GM12878 (cell line): ENCODE data around the gene FBXL15. TPM values are rescaled to one million over a fixed set of nuclear protein-coding genes. Genes with fewer than 3 reads are reported as not detected.

ENCODE experiments used
- EGR1 ChIP-seq, 2 experiments: IDR thresholded peaks; 1 replicate in 1 of 2; 2 replicates in 1 of 2; pipeline ENCODE4 v1.6.1; 2011 to 2012; ENCODE audit warnings: low read depth in 2 of 2, low read length in 2 of 2, borderline replicate concordance in 1 of 2, mild to moderate bottlenecking in 1 of 2, moderate library complexity in 1 of 2
- IKZF1 ChIP-seq: fragments of 450-650 bp; conservative IDR thresholded peaks from 2 replicates; pipeline ENCODE4 v1.6.1; 2017; ENCODE audit warnings: antibody characterized with exemption, mild to moderate bottlenecking
- RAD21 ChIP-seq: IDR thresholded peaks from 2 replicates; pipeline ENCODE4 v1.6.1; 2011; ENCODE audit warnings: mild to moderate bottlenecking, low read depth, low read length, moderate library complexity; ENCODE audit not compliant: insufficient read depth
- RAD51 ChIP-seq: fragments of 450-650 bp; IDR thresholded peaks from 2 replicates; pipeline ENCODE4 v1.6.1; 2016; ENCODE audit warnings: moderate library complexity, mild to moderate bottlenecking, inconsistent platforms
- SMARCA5 ChIP-seq: fragments of 450-650 bp; IDR thresholded peaks from 2 replicates; pipeline ENCODE4 v1.6.1; 2017; ENCODE audit warnings: mild to moderate bottlenecking
- polyA plus RNA-seq, 11 experiments: library from polyadenylated mRNA; depleted of rRNA in 4 of 11; unstranded in 6 of 11; stranded (reverse) in 5 of 11; fragments of >200 nt; fragmentation: Nextera tagmentation in 4 of 11; fragmentation: Illumina TruSeq in 1 of 11; extraction: Ambion mirVana in 4 of 11; extraction: Trizol in 1 of 11; gene quantifications; 1 replicate in 1 of 11; 2 replicates in 10 of 11; pipeline versions ENCODE4 v1.2.1 to v1.2.3, GENCODE V29; 2011 to 2016; ENCODE audit warnings: inconsistent platforms in 2 of 11, missing spikeins in 2 of 11, low read depth in 1 of 11
- total RNA-seq, 4 experiments: library from RNA; depleted of rRNA in 3 of 4; stranded (reverse); fragments of >200 nt in 3 of 4; fragmentation: Illumina TruSeq in 1 of 4; extraction: Trizol in 1 of 4; gene quantifications; 2 replicates each; pipeline versions ENCODE4 v1.2.1 to v1.2.3, GENCODE V29; 2013 to 2021
- TF ChIP-seq, protein P1 (sequence below): fragments of 450-650 bp; IDR thresholded peaks from 2 replicates; pipeline ENCODE4 v1.6.1; 2017; ENCODE audit warnings: low read depth, mild to moderate bottlenecking, moderate library complexity
- TF ChIP-seq, protein P2 (sequence below): IDR thresholded peaks from 2 replicates; pipeline ENCODE4 v1.6.1; 2012; ENCODE audit warnings: low read depth, low read length, improper control_type of control experiment
- TF ChIP-seq, protein P3 (sequence below): fragments of 450-650 bp; formaldehyde crosslinking; IDR thresholded peaks from 2 replicates; pipeline ENCODE4 v1.4.0; 2022; ENCODE audit warnings: mild to moderate bottlenecking, moderate library complexity
- TF ChIP-seq, protein P4 (sequence below): IDR thresholded peaks from 2 replicates; pipeline ENCODE4 v1.6.1; 2012; ENCODE audit warnings: low read depth, low read length, improper control_type of control experiment
- TF ChIP-seq, protein P5 (sequence below): fragments of 450-650 bp; IDR thresholded peaks from 2 replicates; pipeline ENCODE4 v1.6.1; 2017; ENCODE audit warnings: mild to moderate bottlenecking
- TF ChIP-seq, protein P6 (sequence below): fragments of 450-650 bp; IDR thresholded peaks from 2 replicates; pipeline ENCODE4 v1.6.1; 2017; ENCODE audit warnings: mild to moderate bottlenecking, moderate library complexity

Gene FBXL15
- total and polyA plus RNA-seq, 10 of the 15 experiments (the other 5 are each of a cell fraction or from before 2014, with no cell fraction given) = 0.13 to 21.3 (median 7.9) TPM

DNA sequence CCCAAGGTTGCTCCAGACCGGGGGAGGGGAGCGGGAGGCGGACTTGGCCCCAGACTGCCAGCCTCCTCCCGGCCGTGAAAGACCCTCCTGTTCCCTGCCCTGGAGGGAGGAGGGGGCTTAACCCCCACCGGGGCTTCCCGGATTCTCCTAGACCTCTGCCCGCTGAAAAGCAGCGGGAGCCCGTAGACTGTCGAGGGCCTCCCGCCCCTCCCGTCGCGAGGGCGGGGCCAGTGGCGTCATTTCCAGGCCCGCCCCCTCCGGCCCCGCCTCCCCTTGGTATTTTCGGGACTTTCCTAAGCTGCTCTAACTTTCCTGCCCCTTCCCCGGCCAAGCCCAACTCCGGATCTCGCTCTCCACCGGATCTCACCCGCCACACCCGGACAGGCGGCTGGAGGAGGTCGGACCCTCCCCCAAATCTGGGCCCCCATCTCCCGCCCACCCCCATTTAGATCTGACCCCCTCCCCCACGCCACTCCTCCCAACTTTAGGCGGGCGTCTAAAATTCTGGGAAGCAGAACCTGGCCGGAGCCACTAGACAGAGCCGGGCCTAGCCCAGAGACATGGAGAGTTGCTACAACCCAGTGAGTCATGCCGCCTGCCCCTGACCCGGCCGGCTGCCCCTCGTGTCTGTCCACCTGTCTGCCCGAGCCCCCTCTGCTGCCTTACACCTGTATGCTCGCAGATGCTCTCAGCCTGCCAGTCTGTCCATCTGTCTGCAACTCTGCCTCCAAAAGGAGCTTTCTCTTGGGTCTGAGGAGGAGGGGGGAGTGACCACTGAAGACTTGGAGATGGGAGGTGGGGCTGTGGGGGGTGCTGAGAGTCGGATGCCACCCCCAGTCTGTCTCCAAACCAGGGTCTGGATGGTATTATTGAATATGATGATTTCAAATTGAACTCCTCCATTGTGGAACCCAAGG lies 25.0 kb upstream of the FBXL15 start, which contains the start of gene NFKB2 (continued):
- TF ChIP-seq IKZF1 = peak; percentile 97
- TF ChIP-seq, protein P1, sequence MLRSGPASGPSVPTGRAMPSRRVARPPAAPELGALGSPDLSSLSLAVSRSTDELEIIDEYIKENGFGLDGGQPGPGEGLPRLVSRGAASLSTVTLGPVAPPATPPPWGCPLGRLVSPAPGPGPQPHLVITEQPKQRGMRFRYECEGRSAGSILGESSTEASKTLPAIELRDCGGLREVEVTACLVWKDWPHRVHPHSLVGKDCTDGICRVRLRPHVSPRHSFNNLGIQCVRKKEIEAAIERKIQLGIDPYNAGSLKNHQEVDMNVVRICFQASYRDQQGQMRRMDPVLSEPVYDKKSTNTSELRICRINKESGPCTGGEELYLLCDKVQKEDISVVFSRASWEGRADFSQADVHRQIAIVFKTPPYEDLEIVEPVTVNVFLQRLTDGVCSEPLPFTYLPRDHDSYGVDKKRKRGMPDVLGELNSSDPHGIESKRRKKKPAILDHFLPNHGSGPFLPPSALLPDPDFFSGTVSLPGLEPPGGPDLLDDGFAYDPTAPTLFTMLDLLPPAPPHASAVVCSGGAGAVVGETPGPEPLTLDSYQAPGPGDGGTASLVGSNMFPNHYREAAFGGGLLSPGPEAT = peak; percentile 95
- TF ChIP-seq, protein P2, sequence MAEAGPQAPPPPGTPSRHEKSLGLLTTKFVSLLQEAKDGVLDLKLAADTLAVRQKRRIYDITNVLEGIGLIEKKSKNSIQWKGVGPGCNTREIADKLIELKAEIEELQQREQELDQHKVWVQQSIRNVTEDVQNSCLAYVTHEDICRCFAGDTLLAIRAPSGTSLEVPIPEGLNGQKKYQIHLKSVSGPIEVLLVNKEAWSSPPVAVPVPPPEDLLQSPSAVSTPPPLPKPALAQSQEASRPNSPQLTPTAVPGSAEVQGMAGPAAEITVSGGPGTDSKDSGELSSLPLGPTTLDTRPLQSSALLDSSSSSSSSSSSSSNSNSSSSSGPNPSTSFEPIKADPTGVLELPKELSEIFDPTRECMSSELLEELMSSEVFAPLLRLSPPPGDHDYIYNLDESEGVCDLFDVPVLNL = no peak
- TF ChIP-seq RAD51 = no peak
- TF ChIP-seq RAD21 = no peak
- TF ChIP-seq, protein P3, sequence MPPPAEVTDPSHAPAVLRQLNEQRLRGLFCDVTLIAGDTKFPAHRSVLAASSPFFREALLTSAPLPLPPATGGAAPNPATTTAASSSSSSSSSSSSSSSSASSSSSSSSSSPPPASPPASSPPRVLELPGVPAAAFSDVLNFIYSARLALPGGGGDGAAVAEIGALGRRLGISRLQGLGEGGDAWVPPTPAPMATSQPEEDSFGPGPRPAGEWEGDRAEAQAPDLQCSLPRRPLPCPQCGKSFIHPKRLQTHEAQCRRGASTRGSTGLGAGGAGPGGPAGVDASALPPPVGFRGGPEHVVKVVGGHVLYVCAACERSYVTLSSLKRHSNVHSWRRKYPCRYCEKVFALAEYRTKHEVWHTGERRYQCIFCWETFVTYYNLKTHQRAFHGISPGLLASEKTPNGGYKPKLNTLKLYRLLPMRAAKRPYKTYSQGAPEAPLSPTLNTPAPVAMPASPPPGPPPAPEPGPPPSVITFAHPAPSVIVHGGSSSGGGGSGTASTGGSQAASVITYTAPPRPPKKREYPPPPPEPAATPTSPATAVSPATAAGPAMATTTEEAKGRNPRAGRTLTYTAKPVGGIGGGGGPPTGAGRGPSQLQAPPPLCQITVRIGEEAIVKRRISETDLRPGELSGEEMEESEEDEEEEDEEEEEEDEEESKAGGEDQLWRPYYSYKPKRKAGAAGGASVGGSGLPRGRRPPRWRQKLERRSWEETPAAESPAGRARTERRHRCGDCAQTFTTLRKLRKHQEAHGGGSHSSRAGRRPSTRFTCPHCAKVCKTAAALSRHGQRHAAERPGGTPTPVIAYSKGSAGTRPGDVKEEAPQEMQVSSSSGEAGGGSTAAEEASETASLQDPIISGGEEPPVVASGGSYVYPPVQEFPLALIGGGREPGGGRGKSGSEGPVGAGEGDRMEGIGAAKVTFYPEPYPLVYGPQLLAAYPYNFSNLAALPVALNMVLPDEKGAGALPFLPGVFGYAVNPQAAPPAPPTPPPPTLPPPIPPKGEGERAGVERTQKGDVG (CRISPR knock-in tag) = no peak
- TF ChIP-seq, protein P4, sequence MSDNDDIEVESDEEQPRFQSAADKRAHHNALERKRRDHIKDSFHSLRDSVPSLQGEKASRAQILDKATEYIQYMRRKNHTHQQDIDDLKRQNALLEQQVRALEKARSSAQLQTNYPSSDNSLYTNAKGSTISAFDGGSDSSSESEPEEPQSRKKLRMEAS = no peak; the same call in 1 of the 2 replicates
- TF ChIP-seq SMARCA5 = peak; percentile 35; the same call in 1 of the 2 replicates
- TF ChIP-seq, protein P5, sequence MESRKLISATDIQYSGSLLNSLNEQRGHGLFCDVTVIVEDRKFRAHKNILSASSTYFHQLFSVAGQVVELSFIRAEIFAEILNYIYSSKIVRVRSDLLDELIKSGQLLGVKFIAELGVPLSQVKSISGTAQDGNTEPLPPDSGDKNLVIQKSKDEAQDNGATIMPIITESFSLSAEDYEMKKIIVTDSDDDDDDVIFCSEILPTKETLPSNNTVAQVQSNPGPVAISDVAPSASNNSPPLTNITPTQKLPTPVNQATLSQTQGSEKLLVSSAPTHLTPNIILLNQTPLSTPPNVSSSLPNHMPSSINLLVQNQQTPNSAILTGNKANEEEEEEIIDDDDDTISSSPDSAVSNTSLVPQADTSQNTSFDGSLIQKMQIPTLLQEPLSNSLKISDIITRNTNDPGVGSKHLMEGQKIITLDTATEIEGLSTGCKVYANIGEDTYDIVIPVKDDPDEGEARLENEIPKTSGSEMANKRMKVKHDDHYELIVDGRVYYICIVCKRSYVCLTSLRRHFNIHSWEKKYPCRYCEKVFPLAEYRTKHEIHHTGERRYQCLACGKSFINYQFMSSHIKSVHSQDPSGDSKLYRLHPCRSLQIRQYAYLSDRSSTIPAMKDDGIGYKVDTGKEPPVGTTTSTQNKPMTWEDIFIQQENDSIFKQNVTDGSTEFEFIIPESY = no peak
- TF ChIP-seq EGR1 (IDR thresholded peaks at IDR 0.05; ENCODE audit: borderline replicate concordance in 1 of 2, low read depth in 2 of 2, low read length in 2 of 2) = 0 out of 3 replicates have a peak, but pooled peaks of 1 of the 2 experiments have one; percentile 49
- TF ChIP-seq, protein P6, sequence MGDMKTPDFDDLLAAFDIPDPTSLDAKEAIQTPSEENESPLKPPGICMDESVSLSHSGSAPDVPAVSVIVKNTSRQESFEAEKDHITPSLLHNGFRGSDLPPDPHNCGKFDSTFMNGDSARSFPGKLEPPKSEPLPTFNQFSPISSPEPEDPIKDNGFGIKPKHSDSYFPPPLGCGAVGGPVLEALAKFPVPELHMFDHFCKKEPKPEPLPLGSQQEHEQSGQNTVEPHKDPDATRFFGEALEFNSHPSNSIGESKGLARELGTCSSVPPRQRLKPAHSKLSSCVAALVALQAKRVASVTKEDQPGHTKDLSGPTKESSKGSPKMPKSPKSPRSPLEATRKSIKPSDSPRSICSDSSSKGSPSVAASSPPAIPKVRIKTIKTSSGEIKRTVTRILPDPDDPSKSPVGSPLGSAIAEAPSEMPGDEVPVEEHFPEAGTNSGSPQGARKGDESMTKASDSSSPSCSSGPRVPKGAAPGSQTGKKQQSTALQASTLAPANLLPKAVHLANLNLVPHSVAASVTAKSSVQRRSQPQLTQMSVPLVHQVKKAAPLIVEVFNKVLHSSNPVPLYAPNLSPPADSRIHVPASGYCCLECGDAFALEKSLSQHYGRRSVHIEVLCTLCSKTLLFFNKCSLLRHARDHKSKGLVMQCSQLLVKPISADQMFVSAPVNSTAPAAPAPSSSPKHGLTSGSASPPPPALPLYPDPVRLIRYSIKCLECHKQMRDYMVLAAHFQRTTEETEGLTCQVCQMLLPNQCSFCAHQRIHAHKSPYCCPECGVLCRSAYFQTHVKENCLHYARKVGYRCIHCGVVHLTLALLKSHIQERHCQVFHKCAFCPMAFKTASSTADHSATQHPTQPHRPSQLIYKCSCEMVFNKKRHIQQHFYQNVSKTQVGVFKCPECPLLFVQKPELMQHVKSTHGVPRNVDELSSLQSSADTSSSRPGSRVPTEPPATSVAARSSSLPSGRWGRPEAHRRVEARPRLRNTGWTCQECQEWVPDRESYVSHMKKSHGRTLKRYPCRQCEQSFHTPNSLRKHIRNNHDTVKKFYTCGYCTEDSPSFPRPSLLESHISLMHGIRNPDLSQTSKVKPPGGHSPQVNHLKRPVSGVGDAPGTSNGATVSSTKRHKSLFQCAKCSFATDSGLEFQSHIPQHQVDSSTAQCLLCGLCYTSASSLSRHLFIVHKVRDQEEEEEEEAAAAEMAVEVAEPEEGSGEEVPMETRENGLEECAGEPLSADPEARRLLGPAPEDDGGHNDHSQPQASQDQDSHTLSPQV = no peak
